ENCODE results near the gene ADCY3. TPM values are rescaled to one million over a fixed set of nuclear protein-coding genes. Genes with fewer than 3 reads are reported as not detected.

Gene ADCY3
- total RNA-seq, 1 experiment from 2014 or later, result 71.1 TPM

- Histone ChIP-seq H3K9me2 (ENCODE audit: insufficient read depth) (no peaks in the 10 kb centered on the region), H2AFZ (ENCODE audit: low read depth, low read length, poor library complexity, severe bottlenecking) (no peak overlapping the region), H3K27ac (ENCODE audit: low read depth, low read length) (no peak overlapping the region), H3K4me2 (ENCODE audit: low read length) (no peak overlapping the region), H3K79me2 (ENCODE audit: insufficient read depth, low read length) (peaks cover 4% of the 10 kb centered on the region), H3K9ac (ENCODE audit: low read length) (no peak overlapping the region), H3K27me3 (ENCODE audit: insufficient read depth, low read length) (no peaks in the 10 kb centered on the region), H3K36me3 (ENCODE audit: control insufficient read depth in 1 of 2, insufficient read depth in 2 of 2, low read length in 2 of 2) (0 out of 4 replicates have a peak, but pooled peaks cover 0 to 8% of the 10 kb centered on the region in 2 experiments), H4K20me1 (ENCODE audit: insufficient read depth) (no peaks in the 10 kb centered on the region), H3K4me1 (ENCODE audit: control insufficient read depth in 1 of 2, insufficient read depth in 2 of 2, low read length in 2 of 2) (no peaks in the 10 kb centered on the region), H3K4me3 (replicated peaks in 1 of 2; ENCODE audit: low read depth in 1 of 2, low read length in 2 of 2) (no peak overlapping the region), H3K9me3 (ENCODE audit: control insufficient read depth in 1 of 2, insufficient read depth in 1 of 2, low read depth in 1 of 2, low read length in 2 of 2) (no peaks in the 10 kb centered on the region)
- no peak for DNase-seq (ENCODE audit: low read depth, low spot score)
- RAD21 ChIA-PET (ENCODE audit: low non-redundant PET in 1 of 2, low total read pairs in 2 of 2, uncharacterized antibody in 2 of 2, unreplicated experiment in 2 of 2), result no interaction called here
- intact Hi-C loops (cut with micrococcal nuclease), result no loop called here
- BruUV-seq (replicated peaks), result no TSS peak
- TF ChIP-seq SRF (IDR thresholded peaks at IDR 0.05; ENCODE audit: low read depth) (no peak), CBX3 (IDR thresholded peaks at IDR 0.05; ENCODE audit: low read depth) (no peak), CEBPB (IDR thresholded peaks at IDR 0.05; ENCODE audit: low read depth) (no peak), YY1 (IDR thresholded peaks at IDR 0.05; ENCODE audit: extremely low read depth, insufficient replicate concordance, low read depth, low read length) (no peak), ATF3 (IDR thresholded peaks at IDR 0.05) (no peak), ZNF274 (IDR thresholded peaks at IDR 0.05; ENCODE audit: low read depth, low read length) (no peak), FOSL1 (IDR thresholded peaks at IDR 0.05; ENCODE audit: low read depth) (no peak), ZFX (IDR thresholded peaks at IDR 0.05) (no peak), EZH2phosphoT487 (IDR thresholded peaks at IDR 0.05; ENCODE audit: borderline replicate concordance) (no peak), SIN3A (IDR thresholded peaks at IDR 0.05; ENCODE audit: low read depth) (no peak)
- POLR2A ChIA-PET, result no interaction called here
- CTCF ChIA-PET, result no interaction called here
- no peak for ATAC-seq
These were observed 58.5 kb downstream of the ADCY3 start for GRCh38 chr2:24861500-24861899.

GRCh38 chr2:24860631-24861030, 59.4 kb downstream of the ADCY3 start:
- H3K9me2 ChIP-seq (ENCODE audit: insufficient read depth), result no peaks in the 10 kb centered on the region
- no peak overlapping the region for H2AFZ ChIP-seq (ENCODE audit: low read depth, low read length, poor library complexity, severe bottlenecking)
- intact Hi-C loops (cut with micrococcal nuclease), result no loop called here
- H3K4me3 ChIP-seq (replicated peaks in 1 of 2; ENCODE audit: low read depth in 1 of 2, low read length in 2 of 2), result no peak overlapping the region
- H4K20me1 ChIP-seq (ENCODE audit: insufficient read depth), result no peaks in the 10 kb centered on the region
- peaks cover 4% of the 10 kb centered on the region for H3K79me2 ChIP-seq (ENCODE audit: insufficient read depth, low read length)
- H3K36me3 ChIP-seq (ENCODE audit: control insufficient read depth in 1 of 2, insufficient read depth in 2 of 2, low read length in 2 of 2), result 0 out of 4 replicates have a peak, but pooled peaks cover 0 to 5% of the 10 kb centered on the region in 2 experiments
- no peaks in the 10 kb centered on the region for H3K27me3 ChIP-seq (ENCODE audit: insufficient read depth, low read length)
- ATAC-seq (no peak), DNase-seq (ENCODE audit: low read depth, low spot score) (no peak)
- no peak overlapping the region for H3K9ac ChIP-seq (ENCODE audit: low read length)
- ChIA-PET CTCF (no interaction called here), POLR2A (interaction anchor here (0.7 kb wide), 1 partner anchor 58 kb away, joined by 5 read pairs; no protein-coding TSS in a partner anchor), RAD21 (ENCODE audit: low non-redundant PET in 1 of 2, low total read pairs in 2 of 2, uncharacterized antibody in 2 of 2, unreplicated experiment in 2 of 2) (no interaction called here)
- TF ChIP-seq JUND (IDR thresholded peaks at IDR 0.05) (no peak), TCF7L2 (IDR thresholded peaks at IDR 0.05; ENCODE audit: borderline replicate concordance, extremely low read depth, insufficient read depth, insufficient read length) (no peak), EGR1 (IDR thresholded peaks at IDR 0.05; ENCODE audit: low read depth) (no peak), POLR2AphosphoS5 (IDR thresholded peaks at IDR 0.05; ENCODE audit: low read depth, low read length) (no peak)
- no peak overlapping the region for H3K4me2 ChIP-seq (ENCODE audit: low read length)
- H3K4me1 ChIP-seq (ENCODE audit: control insufficient read depth in 1 of 2, insufficient read depth in 2 of 2, low read length in 2 of 2), result no peaks in the 10 kb centered on the region
- no peaks in the 10 kb centered on the region for H3K9me3 ChIP-seq (ENCODE audit: control insufficient read depth in 1 of 2, insufficient read depth in 1 of 2, low read depth in 1 of 2, low read length in 2 of 2)
- H3K27ac ChIP-seq (ENCODE audit: low read depth, low read length), result no peak overlapping the region
- no TSS peak for BruUV-seq (replicated peaks)

Data from HCT116 (cell line).